GM19463 (cell line): Measurements from ENCODE around the gene SERPINA4.
"Not testable (repeated sequence)": the region's sequence is repeated elsewhere in the genome, so short reads cannot be mapped to it uniquely, and the experiment has no call there.

Source experiments
- ATAC-seq: cut with Tn5 transposase; IDR thresholded peaks from one replicate; pipeline ENCODE4 v1.9.1; 2021; ENCODE audit warnings: mild to moderate bottlenecking, moderate library complexity; ENCODE audit not compliant: unreplicated experiment

The SERPINA4 gene

GRCh38 chr14:94564381-94564780, 3.1 kb downstream of the SERPINA4 start:
- ATAC-seq = no peak

DNA sequence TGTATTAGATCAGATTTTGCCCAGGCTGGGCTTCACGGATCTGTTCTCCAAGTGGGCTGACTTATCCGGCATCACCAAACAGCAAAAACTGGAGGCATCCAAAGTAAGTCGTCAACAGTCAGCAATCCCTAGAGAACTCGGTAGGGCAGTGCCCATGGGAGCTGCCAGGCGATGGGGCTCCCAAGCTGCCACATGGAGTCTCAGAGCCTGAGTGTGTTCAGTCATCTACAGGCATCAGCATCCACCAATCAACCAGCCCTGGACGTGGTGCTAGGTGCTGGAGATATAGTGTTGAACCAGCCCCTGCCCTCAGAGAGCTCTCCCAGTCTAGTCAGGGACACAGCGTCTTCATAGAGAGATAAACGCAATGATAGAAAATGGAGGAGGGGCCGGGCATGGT, 6.9 kb downstream of the SERPINA4 start:
- ATAC-seq = no peak

DNA sequence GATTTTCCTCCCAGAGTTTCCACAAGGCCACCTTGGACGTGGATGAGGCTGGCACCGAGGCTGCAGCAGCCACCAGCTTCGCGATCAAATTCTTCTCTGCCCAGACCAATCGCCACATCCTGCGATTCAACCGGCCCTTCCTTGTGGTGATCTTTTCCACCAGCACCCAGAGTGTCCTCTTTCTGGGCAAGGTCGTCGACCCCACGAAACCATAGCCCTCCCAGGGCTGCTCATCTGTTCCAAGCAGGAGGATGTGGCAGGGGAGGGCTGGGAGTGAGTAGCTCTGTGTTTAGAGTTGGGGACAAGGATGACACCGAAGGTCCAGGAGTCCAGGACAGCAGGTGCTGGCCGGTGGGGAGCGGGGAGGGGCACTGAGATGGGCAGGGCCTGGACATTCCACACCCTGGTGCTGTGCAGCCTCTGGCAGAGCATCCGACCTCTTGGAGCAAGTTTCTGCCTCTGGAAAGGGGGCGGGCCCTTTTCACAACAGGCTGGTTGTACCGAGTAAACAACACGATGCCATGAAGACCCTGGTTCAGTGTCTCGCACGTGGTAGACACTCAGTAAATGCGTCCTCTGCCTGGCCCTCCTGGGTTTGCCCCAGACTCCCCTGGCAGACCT, 8.2 kb downstream of the SERPINA4 start:
- ATAC-seq = no peak

- no peak for ATAC-seq
These were observed 8.8 kb downstream of the SERPINA4 start for GRCh38 chr14:94570002-94570400.

GRCh38 chr14:94570440-94570839, 9.2 kb downstream of the SERPINA4 start:
- no peak for ATAC-seq

GRCh38 chr14:94571395-94571794, 10.2 kb downstream of the SERPINA4 start:
- no peak for ATAC-seq

DNA sequence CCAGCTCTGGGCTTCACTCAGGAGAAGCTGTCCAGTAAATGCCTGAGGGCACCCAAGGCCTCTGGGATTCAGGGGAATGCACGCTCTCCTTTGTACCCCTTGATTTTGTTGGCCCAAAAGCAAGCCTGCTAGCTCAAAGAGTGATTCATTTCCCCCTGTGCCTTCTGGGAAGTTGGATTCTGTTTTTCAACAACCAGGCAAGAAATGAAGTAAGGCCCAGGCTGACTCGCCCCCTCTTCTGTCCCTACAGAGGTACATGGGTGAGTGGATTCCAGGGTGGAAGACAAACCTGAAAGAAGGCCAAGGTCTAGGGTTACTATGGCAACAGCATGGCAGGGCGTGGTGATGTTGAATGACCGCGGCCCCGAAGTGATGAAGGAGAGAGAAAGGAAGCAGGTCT, 10.7 kb downstream of the SERPINA4 start:
- no peak for ATAC-seq

- ATAC-seq = no peak
These were observed 11.5 kb downstream of the SERPINA4 start for GRCh38 chr14:94572637-94573303.

GRCh38 chr14:94573475-94574277, 12.4 kb downstream of the SERPINA4 start:
- no peak for ATAC-seq

DNA sequence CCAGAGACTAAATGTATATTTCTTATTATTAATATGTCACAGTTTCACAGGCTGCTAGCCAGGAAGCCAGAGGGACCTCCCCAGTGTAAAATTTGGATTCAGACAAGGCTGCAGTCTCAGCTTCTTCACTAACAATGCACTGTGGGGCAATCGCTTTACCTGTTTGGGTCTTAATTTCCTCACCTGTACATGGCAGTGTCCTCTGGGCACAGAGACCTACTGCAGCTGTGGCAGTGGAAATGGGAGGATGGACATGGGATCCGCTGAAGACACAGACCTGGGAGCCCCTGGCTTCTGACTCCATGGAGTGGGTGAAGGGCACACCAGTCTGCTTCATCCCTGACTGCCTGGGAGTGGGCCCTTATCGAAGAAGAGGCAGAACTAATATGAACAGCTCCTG, 13.1 kb downstream of the SERPINA4 start:
- ATAC-seq = no peak

- ATAC-seq = no peak
These were observed 14.7 kb downstream of the SERPINA4 start for GRCh38 chr14:94575730-94576585.

GRCh38 chr14:94577472-94577871, 16.2 kb downstream of the SERPINA4 start:
- not testable (repeated sequence) for ATAC-seq

- no peak for ATAC-seq
These were observed 17.5 kb downstream of the SERPINA4 start for GRCh38 chr14:94578712-94579111.

- no peak for ATAC-seq
These were observed 20.1 kb downstream of the SERPINA4 start, which contains the start of gene SERPINA5 for GRCh38 chr14:94581127-94581999. Gene SERPINA5 (plus strand): TSS chr14:94581426. CDS start chr14:94587363, 5,937 bp downstream.

- ATAC-seq = no peak
These were observed 21.0 kb downstream of the SERPINA4 start for GRCh38 chr14:94582199-94582750.

- no peak for ATAC-seq
These were observed 21.6 kb downstream of the SERPINA4 start for GRCh38 chr14:94582851-94583250.

- no peak for ATAC-seq
These were observed 22.3 kb downstream of the SERPINA4 start for GRCh38 chr14:94583557-94583956.

- no peak for ATAC-seq
These were observed 23.5 kb downstream of the SERPINA4 start for GRCh38 chr14:94584591-94585280.

DNA sequence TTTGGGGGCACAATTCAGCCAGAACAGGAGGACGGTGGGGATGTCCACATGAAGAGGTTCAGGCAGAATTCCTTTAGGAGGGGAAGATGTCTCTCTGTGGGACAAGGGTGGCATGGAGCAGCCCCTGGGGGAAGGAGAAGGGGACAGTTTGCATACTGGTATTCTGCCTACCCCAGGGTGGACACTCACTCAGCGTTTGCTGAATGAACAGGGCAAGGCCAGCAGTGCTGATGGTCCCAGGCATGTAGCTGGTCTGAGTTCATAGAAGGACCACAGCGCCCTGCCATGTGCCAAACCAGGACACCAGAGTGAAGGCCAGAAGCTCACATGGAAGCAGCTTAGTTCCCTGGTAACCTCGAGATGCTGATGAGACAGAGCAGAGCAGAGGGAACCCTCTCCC, 25.4 kb downstream of the SERPINA4 start:
- ATAC-seq = no peak
